Measurements from ENCODE around the gene PCNX2.

The PCNX2 gene, protein sequence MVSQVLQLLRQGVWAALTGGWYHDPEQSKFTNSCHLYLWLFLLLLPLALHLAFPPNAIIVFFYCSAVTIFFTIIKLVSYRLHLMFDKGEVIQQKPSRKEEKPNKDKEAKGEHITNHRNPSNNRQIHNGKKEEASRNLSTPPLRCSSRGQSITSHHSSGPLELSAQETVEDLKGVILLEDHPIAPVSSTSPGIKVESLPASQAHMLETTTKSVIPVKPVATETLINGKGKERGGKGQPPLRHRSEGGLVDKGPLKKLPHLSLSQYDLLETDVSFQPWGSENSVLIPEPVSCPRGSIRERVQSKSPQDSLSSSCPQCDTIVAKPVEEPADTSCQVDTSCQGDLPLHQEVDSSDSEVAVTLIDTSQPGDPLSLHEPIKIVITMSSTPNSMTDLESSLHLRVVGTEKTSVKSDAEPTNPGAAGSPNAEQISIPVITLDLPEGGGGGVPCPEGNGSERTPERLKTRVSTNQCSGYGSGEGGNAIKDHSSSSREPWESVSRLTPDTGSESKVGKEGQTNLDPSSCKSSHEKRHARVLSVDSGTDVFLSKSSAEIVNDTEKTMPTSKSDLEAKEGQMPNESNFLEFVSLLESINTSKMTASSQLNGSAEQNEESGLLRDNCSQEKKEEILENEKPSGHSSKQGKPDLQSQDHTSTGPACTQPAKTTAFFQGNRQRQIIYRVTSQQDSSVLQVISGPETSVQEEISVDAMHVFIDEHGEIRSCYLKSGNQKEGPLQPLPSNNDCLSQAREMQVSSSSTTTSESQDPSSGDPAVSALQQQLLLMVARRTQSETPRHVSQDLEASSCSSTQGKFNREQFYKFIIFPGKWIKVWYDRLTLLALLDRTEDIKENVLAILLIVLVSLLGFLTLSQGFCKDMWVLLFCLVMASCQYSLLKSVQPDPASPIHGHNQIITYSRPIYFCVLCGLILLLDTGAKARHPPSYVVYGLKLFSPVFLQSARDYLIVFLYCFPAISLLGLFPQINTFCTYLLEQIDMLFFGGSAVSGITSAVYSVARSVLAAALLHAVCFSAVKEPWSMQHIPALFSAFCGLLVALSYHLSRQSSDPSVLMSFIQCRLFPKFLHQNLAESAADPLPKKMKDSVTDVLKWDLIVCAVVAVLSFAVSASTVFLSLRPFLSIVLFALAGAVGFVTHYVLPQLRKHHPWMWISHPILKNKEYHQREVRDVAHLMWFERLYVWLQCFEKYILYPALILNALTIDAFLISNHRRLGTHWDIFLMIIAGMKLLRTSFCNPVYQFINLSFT (N-terminal part only)

DNA sequence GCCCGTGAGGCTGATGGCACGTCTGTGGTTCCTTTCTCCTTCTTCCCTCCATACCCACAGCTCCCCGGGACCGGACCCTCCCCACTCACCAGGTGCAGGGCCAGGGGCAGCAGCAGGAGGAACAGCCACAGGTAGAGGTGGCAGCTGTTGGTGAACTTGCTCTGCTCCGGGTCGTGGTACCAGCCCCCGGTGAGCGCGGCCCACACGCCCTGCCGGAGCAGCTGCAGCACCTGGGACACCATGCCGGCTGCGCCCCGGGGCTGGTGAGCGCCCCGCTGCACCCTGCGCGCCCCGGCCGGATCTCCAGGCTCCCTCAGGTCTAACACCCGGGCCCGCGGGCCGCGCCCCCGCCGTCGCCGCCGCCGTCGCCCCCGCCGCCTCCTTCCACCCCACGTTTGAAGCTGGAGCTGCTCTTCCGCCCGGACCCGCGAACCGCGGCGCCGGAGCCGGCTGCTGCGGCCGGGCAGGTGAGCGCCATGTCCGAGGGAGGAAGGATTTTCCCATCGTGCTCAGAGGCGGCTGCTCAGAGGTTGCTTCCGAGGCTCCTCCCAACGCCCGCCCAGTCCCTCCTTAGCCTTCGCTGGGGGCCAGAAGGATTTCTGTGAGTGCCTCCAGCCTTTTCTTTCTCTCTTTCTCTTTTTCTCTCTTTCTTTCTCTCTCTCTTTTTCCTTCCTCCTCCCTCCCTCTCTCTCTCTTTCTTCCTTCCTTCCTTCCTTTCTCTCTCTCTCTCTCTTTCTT, at the start of gene PCNX2:
TSS of gene PCNX2 (minus strand) at position 489 of the 738 bp plus-strand sequence. CDS start at position 242, 247 bp downstream.
- DNase-seq (ENCODE audit: low spot score): peak; percentile 19

DNA sequence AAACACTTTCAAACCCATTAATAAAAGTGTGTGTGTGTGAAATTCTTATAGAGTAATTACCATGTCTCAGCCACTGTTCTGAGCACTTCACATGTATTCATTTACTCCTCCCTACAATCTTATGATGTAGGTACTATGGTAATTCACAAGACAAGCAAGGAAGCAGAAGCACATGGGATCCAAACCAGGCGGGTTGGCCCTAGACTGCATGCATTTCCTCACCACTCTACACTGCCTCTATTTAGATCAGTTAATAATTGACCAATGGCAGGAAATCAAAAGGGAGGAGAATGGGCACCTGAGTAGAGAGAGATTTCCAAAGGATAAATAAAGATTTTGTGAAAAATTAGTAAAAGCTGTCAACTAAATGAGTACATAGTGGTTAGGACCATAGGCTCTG, 47.7 kb upstream of the PCNX2 start:
- DNase-seq (ENCODE audit: low spot score): no peak

DNA sequence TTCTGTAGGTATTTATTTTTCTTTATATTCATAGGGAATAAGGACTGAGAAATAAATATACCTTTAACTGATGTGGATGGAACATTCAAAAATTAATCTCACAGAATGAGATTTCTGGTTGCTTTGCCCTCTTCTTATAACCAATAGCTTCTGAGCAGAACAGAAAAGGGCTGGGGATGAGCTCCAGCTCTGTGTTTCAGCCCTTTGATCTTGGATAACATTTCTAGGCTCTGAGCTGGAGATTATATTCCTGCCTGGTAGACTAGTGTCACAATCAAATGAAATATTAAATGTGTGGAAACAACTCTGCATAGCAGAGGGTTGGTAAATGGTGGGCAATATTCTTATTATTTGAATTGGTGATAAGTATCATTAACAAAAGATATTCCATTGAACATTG, 46.6 kb upstream of the PCNX2 start:
- DNase-seq (ENCODE audit: low spot score): no peak

DNA sequence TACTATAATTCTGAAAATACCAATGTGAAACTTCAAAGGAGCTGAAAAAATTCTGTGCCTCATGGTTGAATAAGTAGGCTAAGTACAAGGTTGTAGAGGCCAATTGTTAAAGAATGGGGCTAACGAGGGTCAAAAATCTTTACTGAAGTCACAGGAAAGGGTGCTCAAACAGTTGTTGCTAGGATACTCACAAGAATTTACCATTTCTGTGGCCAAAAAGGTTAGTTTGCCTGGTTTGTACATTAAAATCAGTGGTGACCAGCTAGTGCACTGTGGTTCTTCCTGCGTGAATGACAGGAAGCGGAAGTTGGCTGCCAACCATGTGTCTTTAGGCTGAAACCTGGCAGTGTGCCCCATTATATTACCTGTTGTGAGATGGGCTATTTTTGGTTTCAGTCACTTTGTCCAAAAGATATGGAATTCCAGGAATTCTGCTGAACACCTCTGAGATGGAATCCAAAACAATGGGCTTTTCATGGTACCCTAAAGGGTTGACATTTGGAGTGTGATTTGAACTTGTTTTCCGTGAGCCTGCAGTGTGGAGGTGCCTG, 45.5 kb upstream of the PCNX2 start:
- no peak for DNase-seq (ENCODE audit: low spot score)

- DNase-seq (ENCODE audit: low spot score): no peak
These were observed 44.6 kb upstream of the PCNX2 start for GRCh38 chr1:233340031-233340555.

GRCh38 chr1:233338102-233338501, 42.6 kb upstream of the PCNX2 start:
- no peak for DNase-seq (ENCODE audit: low spot score)

GRCh38 chr1:233337505-233337904, 42.0 kb upstream of the PCNX2 start:
- no peak for DNase-seq (ENCODE audit: low spot score)

GRCh38 chr1:233336554-233337456, 41.3 kb upstream of the PCNX2 start:
- no peak for DNase-seq (ENCODE audit: low spot score)

GRCh38 chr1:233334092-233334491, 38.6 kb upstream of the PCNX2 start:
- DNase-seq (ENCODE audit: low spot score): no peak

DNA sequence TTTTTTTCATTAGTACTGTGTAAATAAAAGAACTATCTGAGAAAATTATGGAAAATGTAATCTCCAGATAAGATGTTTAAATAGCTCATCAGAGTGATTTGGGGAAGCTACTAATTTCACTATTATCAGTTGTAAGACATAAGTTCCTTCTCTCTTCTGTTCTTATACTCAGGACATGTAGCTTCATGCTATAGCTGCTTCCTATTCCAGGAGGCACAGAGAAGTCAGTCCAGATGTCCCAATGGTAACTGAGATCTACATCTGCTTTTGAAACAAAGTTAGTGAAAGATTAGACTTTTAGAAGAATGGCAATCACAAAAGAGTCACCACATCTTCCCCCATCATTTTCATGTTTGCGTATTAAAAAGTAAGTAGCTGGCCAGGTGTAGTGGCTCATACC, 37.6 kb upstream of the PCNX2 start:
- DNase-seq (ENCODE audit: low spot score): no peak

DNA sequence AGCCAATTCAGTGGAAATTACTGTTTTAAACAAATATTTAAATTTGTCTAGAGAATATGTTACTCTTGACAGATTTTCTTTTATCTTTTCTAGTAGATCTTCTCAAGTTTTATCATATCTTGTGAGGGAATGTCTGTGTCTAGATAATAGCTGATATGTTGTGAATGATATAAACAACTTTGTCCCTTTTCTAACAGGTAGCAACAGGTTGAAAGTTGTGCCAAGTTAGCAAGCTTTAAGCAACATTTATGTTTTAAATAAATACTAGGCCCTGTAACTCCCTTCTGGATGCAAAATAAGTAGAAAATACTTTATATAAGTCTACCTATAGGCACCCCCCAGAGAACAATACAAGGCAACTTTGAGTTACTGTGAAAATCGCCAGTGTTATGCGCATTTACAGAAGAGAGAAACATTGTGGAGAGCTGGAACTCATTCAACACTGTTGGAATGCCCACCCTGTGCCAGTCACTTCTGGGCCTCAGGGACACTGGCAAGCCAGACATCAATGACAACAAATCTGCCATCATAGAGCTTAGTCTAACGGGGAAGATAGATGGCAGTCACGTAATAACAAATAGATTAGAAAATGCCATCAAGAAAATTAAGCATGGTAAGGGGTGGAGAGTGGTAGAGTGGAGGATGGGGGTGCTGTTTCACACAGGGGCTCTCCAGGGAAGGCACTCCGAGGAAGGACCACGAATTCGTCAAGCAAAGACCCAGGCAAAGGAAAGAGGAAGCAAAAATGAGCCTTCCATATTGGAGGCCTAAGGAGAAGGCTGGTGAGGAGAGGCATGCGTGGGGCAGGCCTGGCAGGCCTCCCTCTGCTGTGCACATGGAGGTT, 36.4 kb upstream of the PCNX2 start:
- DNase-seq (ENCODE audit: low spot score): no peak

DNA sequence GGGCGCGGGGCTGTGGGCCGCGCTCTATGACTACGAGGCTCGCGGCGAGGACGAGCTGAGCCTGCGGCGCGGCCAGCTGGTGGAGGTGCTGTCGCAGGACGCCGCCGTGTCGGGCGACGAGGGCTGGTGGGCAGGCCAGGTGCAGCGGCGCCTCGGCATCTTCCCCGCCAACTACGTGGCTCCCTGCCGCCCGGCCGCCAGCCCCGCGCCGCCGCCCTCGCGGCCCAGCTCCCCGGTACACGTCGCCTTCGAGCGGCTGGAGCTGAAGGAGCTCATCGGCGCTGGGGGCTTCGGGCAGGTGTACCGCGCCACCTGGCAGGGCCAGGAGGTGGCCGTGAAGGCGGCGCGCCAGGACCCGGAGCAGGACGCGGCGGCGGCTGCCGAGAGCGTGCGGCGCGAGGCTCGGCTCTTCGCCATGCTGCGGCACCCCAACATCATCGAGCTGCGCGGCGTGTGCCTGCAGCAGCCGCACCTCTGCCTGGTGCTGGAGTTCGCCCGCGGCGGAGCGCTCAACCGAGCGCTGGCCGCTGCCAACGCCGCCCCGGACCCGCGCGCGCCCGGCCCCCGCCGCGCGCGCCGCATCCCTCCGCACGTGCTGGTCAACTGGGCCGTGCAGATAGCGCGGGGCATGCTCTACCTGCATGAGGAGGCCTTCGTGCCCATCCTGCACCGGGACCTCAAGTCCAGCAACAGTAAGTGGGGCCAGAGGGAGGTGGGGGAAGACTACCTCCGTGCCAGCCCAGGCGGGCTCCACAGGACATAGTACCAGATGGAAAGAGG, 32.8 kb upstream of the PCNX2 start:
- no peak for DNase-seq (ENCODE audit: low spot score)

GRCh38 chr1:233327651-233328141, 32.2 kb upstream of the PCNX2 start, which contains the start of gene MAP3K21:
Gene MAP3K21, plus strand, starts transcription at chr1:233327724. Its CDS starts 305 bp downstream, at chr1:233328029.
- no peak for DNase-seq (ENCODE audit: low spot score)

- DNase-seq (ENCODE audit: low spot score): no peak
These were observed 31.5 kb upstream of the PCNX2 start for GRCh38 chr1:233326811-233327650.

DNA sequence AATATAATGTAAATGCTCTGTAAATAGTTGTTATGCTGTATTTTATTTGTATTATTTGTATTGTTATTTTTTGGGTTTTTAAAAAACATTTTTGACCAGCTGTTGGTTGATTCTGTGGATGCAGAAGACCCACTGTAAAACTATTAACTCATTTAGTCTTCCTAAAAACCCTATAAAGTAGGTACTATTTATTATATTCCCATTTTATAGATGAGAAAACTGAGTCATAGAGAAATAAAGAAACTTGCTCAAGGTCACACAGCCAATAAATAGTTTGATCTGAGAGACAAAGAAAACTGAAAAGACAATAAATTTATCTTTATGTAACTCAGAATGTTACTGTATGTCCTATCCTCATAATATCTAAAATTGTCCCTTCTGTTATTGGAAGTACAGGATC, 30.8 kb upstream of the PCNX2 start:
- DNase-seq (ENCODE audit: low spot score): no peak

GRCh38 chr1:233323718-233324117, 28.2 kb upstream of the PCNX2 start:
- DNase-seq (ENCODE audit: low spot score): no peak

GRCh38 chr1:233320023-233320422, 24.5 kb upstream of the PCNX2 start:
- no peak for DNase-seq (ENCODE audit: low spot score)

Data from kidney capillary endothelial cell (primary cell).